ENCODE data around the gene UBE2N. TPM values are rescaled to one million over a fixed set of nuclear protein-coding genes. Genes with fewer than 3 reads are reported as not detected.

UBE2N gene
- total and polyA plus RNA-seq, 4 experiments from 2014 or later: 71.2 to 227 (median 136) TPM

DNA sequence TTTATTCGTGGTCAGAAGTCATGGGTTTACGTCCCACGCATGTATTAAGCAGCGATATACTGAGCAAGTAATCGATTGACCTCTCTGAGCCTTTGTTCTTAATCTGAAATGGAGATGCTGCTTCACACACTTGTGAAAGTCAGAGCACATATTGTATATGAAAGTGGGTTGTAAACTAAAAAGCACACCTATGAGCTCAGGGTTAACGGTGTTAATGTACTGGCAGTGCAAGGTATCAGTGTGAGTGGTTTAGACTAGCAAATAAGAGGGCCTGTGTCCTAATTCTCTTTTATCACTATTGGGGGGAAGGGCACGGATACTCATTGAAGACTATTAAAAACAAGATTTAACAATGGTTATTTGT, 26.2 kb upstream of the UBE2N start:
- Histone ChIP-seq H3K4me1 (ENCODE audit: insufficient read depth, low read length) (peaks cover 28% of the 10 kb centered on the region), H3K27me3 (ENCODE audit: insufficient read depth, low read length) (no peaks in the 10 kb centered on the region), H3K27ac (ENCODE audit: low read depth, low read length) (peak overlapping the region; percentile 82), H3K36me3 (ENCODE audit: insufficient read depth, low read length) (no peaks in the 10 kb centered on the region), H3K9me3 (ENCODE audit: control insufficient read depth in 1 of 2, low read length in 2 of 2) (no peaks in the 10 kb centered on the region), H3K4me3 (ENCODE audit: low read length in 2 of 2) (peak overlapping the region; percentile 72 to 81)
- CTCF ChIA-PET (ENCODE audit: partially characterized antibody): interaction anchor here (0.6 to 2.6 kb wide), 12 partner anchors 10 to 1750 kb away, joined by 3 to 13 read pairs (median 3); partner anchors contain the start of genes FGD6, UBE2N and VEZT
- Mint-ChIP-seq H3K27ac (peak overlapping the region; percentile 92 to 99 (median 96)), H3K4me3 (peak overlapping the region; percentile 88 to 95 (median 92)), H3K4me1 (peaks cover 24 to 38% (median 32%) of the 10 kb centered on the region in 4 donors), H3K36me3 (peaks cover 7 to 28% of the 10 kb centered on the region in 2 donors), H3K9me3 (peaks cover 0 to 1% (median 0%) of the 10 kb centered on the region in 8 donors), H3K27me3 (no peaks in the 10 kb centered on the region)
- DNase-seq: no peak
- intact Hi-C loops (cut with micrococcal nuclease): no loop called here
- POLR2A ChIA-PET (ENCODE audit: partially characterized antibody): interaction anchor here (0.9 to 3.1 kb wide), 6 partner anchors 9 to 209 kb away, joined by 3 to 22 read pairs (median 4); partner anchors contain the start of genes CRADD and UBE2N

DNA sequence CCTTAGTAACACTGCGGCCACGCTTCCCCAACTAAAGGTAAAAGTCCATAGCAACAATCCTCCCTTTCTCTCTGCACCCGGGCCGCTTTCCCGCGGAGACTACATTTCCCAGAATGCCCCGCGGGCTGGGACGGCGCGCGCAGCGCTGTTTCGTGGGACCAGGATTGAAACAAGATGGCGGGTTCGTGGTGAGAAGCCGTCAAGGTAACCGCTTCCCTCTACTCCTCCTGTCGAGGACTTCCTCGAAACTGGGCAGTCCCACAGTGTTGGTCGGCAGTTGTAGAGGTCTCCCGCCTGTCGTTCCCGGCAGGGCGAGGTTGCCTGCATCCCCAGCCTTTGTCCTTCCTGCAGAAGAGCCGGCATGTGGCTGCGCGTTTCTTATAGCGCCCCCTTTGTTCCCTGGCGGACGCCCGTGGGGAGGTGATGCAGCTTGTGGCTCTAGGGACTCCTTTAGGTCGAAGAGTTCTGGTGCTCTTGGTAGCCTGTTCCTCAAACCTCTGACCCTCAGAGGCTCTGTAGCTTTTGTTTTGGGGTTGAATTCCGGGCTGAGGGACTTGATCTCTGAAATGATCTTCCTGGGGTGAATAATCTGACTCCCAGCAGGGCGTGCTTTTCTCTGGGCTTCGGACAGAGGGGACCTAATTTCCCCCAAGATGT, 25.7 kb upstream of the UBE2N start, which contains the start of gene MRPL42:
TSS of gene MRPL42 (plus strand) at position 164 of the 657 bp plus-strand sequence. CDS start 1,772 bp downstream, outside the sequence.
- H3K9me3 Mint-ChIP-seq: peaks cover 0 to 1% (median 0%) of the 10 kb centered on the region in 8 donors
- Histone ChIP-seq H3K4me3 (ENCODE audit: low read length in 2 of 2) (peak within 1 kb of the TSS; percentile 72 to 81), H3K27ac (ENCODE audit: low read depth, low read length) (peak within 1 kb of the TSS; percentile 82), H3K4me1 (ENCODE audit: insufficient read depth, low read length) (peaks cover 28% of the 10 kb centered on the region), H3K27me3 (ENCODE audit: insufficient read depth, low read length) (no peaks in the 10 kb centered on the region), H3K36me3 (ENCODE audit: insufficient read depth, low read length) (no peaks in the 10 kb centered on the region), H3K9me3 (ENCODE audit: control insufficient read depth in 1 of 2, low read length in 2 of 2) (no peaks in the 10 kb centered on the region)
- POLR2A ChIA-PET (ENCODE audit: partially characterized antibody): interaction anchor here (0.9 to 3.1 kb wide), 6 partner anchors 9 to 209 kb away, joined by 3 to 22 read pairs (median 4); partner anchors contain the start of genes CRADD and UBE2N
- peak within 1 kb of the TSS; percentile 92 to 99 (median 96) for H3K27ac Mint-ChIP-seq
- intact Hi-C loops (cut with micrococcal nuclease): loop anchor here (1.0 kb wide), 5 partner anchors 19 to 992 kb away; partner anchors contain the start of genes CEP83 and CRADD
- no peaks in the 10 kb centered on the region for H3K27me3 Mint-ChIP-seq
- peak within 1 kb of the TSS; percentile 88 to 95 (median 92) for H3K4me3 Mint-ChIP-seq
- peaks cover 24 to 38% (median 32%) of the 10 kb centered on the region in 4 donors for H3K4me1 Mint-ChIP-seq
- CTCF ChIA-PET (ENCODE audit: partially characterized antibody): interaction anchor here (0.6 to 2.6 kb wide), 17 partner anchors 10 to 1750 kb away, joined by 3 to 13 read pairs (median 3); partner anchors contain the start of genes FGD6, UBE2N and VEZT
- H3K36me3 Mint-ChIP-seq: peaks cover 7 to 28% of the 10 kb centered on the region in 2 donors
- peak; percentile 91 to 96 (median 92) for DNase-seq

DNA sequence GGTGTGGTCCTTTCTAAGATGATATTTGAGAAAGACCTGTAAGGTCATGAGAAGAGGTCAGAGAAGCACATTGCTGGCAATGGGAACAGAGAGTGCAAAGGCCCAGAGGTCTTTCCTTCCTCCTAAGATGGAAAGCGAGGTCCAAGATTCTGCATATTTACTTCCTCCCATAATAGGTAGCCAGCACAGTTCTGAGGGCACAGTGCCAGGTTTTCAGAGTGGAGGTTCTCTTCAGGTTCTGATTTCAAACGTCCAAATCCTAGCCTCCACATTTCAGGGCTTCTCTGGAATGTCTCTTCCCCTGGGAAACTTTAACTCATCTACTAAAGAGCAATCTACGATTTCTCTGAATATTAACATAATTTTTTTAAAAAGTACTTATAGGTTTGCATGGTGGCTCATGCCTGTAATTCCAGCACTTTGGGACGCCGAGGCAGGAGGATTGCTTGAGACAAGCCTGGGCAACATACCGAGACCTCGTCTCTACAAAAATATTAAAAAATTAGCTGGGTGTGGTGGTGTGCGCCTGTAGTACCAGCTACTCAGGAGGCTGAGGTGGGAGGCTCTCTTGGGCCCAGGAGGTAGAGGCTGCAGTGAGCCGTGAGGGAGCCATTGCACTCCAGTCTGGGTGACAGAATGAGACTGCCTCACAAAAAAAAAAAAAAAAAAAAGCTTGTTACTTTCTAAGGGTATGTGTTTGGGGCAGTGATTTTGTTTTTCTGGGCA, 25.0 kb upstream of the UBE2N start:
- H3K27ac Mint-ChIP-seq: peak overlapping the region; percentile 92 to 99 (median 96)
- H3K27me3 ChIP-seq (ENCODE audit: insufficient read depth, low read length): no peaks in the 10 kb centered on the region
- ChIA-PET CTCF (ENCODE audit: partially characterized antibody) (interaction anchor here (0.6 to 2.6 kb wide), 11 partner anchors 10 to 636 kb away, joined by 3 to 13 read pairs (median 3); partner anchors contain the start of gene UBE2N), POLR2A (ENCODE audit: partially characterized antibody) (interaction anchor here (1.3 to 3.1 kb wide), 4 partner anchors 8 to 210 kb away, joined by 3 to 22 read pairs (median 5); partner anchors contain the start of genes CRADD and UBE2N)
- H3K27me3 Mint-ChIP-seq: no peaks in the 10 kb centered on the region
- H3K27ac ChIP-seq (ENCODE audit: low read depth, low read length): peak overlapping the region; percentile 82
- H3K4me3 Mint-ChIP-seq: peak overlapping the region; percentile 88 to 95 (median 92)
- peaks cover 0 to 1% (median 0%) of the 10 kb centered on the region in 8 donors for H3K9me3 Mint-ChIP-seq
- peaks cover 28% of the 10 kb centered on the region for H3K4me1 ChIP-seq (ENCODE audit: insufficient read depth, low read length)
- DNase-seq: no peak
- peaks cover 7 to 25% of the 10 kb centered on the region in 2 donors for H3K36me3 Mint-ChIP-seq
- intact Hi-C loops (cut with micrococcal nuclease): loop anchor here (1.0 kb wide), 5 partner anchors 18 to 993 kb away; partner anchors contain the start of genes CEP83 and CRADD
- H3K4me1 Mint-ChIP-seq: peaks cover 24 to 38% (median 32%) of the 10 kb centered on the region in 4 donors
- H3K36me3 ChIP-seq (ENCODE audit: insufficient read depth, low read length): no peaks in the 10 kb centered on the region
- no peaks in the 10 kb centered on the region for H3K9me3 ChIP-seq (ENCODE audit: control insufficient read depth in 1 of 2, low read length in 2 of 2)
- peak overlapping the region in 1 of 2 donors; percentile 81 for H3K4me3 ChIP-seq (ENCODE audit: low read length in 2 of 2)

DNA sequence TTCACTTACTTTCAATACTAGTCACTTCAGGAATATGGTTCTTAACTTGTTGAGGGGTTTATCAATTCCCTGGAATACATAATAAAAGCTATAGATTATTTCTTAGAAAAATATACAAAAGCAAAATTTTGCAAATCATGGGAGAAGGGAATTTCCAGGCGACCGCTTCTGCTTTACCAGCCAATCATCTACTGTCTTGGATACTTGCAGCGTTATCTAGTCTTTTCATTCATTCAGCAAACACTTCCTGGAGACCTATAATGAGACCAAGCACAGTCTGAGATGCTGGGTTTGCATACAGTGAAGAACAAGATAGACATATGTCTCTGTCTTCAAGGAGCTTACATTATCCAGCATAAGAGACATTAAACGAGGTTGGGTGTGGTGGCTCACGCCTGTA, 24.1 kb upstream of the UBE2N start:
- ChIA-PET CTCF (ENCODE audit: partially characterized antibody) (interaction anchor here (0.6 to 2.6 kb wide), 3 partner anchors 11 to 1750 kb away, joined by 3 to 9 read pairs (median 3); no protein-coding TSS in a partner anchor), POLR2A (ENCODE audit: partially characterized antibody) (interaction anchor here (3.1 kb wide), 1 partner anchor 24 kb away, joined by 22 read pairs; the partner anchor contains the start of gene UBE2N)
- Histone ChIP-seq H3K27me3 (ENCODE audit: insufficient read depth, low read length) (no peaks in the 10 kb centered on the region), H3K27ac (ENCODE audit: low read depth, low read length) (no peak overlapping the region), H3K4me3 (ENCODE audit: low read length in 2 of 2) (no peak overlapping the region), H3K9me3 (ENCODE audit: control insufficient read depth in 1 of 2, low read length in 2 of 2) (no peaks in the 10 kb centered on the region), H3K36me3 (ENCODE audit: insufficient read depth, low read length) (no peaks in the 10 kb centered on the region), H3K4me1 (ENCODE audit: insufficient read depth, low read length) (peaks cover 28% of the 10 kb centered on the region)
- peak overlapping the region in 3 of 7 donors; percentile 42 to 71 (median 53) for H3K27ac Mint-ChIP-seq
- peaks cover 0 to 1% (median 0%) of the 10 kb centered on the region in 8 donors for H3K9me3 Mint-ChIP-seq
- H3K4me3 Mint-ChIP-seq: peak overlapping the region in 5 of 8 donors; percentile 21 to 71 (median 56)
- intact Hi-C loops (cut with micrococcal nuclease): no loop called here
- peaks cover 23 to 37% (median 31%) of the 10 kb centered on the region in 4 donors for H3K4me1 Mint-ChIP-seq
- DNase-seq: no peak
- H3K27me3 Mint-ChIP-seq: no peaks in the 10 kb centered on the region
- H3K36me3 Mint-ChIP-seq: peaks cover 6 to 19% of the 10 kb centered on the region in 2 donors

DNA sequence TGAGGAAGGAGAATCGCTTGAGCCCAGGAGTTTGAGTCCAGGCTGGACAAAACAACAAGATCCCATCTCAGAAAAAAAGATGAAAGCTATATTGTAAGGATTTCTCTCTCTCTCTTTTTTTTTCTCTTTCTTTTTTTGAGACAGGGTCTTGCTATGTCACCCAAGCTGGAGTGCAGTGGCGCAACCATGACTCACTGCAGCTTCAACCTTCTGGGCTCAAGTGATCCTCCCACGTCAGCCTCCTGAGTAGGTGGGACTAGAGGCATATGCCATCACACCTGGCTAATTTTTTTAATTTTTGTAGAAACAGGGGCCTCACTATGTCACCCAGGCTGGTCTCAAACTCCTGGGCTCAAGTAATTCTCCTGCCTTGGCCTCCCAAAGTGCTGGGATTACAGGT, 19.8 kb upstream of the UBE2N start:
- Histone ChIP-seq H3K4me1 (ENCODE audit: insufficient read depth, low read length) (no peaks in the 10 kb centered on the region), H3K36me3 (ENCODE audit: insufficient read depth, low read length) (no peaks in the 10 kb centered on the region), H3K4me3 (ENCODE audit: low read length in 2 of 2) (no peak overlapping the region), H3K27ac (ENCODE audit: low read depth, low read length) (no peak overlapping the region), H3K27me3 (ENCODE audit: insufficient read depth, low read length) (no peaks in the 10 kb centered on the region), H3K9me3 (ENCODE audit: control insufficient read depth in 1 of 2, low read length in 2 of 2) (no peaks in the 10 kb centered on the region)
- Mint-ChIP-seq H3K36me3 (no peaks in the 10 kb centered on the region), H3K4me1 (peaks cover 0 to 2% (median 0%) of the 10 kb centered on the region in 4 donors), H3K4me3 (no peak overlapping the region), H3K27me3 (peaks cover 0 to 3% of the 10 kb centered on the region in 2 donors), H3K9me3 (peaks cover 0 to 1% (median 0%) of the 10 kb centered on the region in 8 donors), H3K27ac (peak overlapping the region in 1 of 7 donors; percentile 15)
- ChIA-PET CTCF (ENCODE audit: partially characterized antibody) (interaction anchor here (0.7 kb wide), 1 partner anchor 362 kb away, joined by 3 read pairs; no protein-coding TSS in a partner anchor), POLR2A (ENCODE audit: partially characterized antibody) (no interaction called here)
- intact Hi-C loops (cut with micrococcal nuclease): no loop called here
- no peak for DNase-seq

DNA sequence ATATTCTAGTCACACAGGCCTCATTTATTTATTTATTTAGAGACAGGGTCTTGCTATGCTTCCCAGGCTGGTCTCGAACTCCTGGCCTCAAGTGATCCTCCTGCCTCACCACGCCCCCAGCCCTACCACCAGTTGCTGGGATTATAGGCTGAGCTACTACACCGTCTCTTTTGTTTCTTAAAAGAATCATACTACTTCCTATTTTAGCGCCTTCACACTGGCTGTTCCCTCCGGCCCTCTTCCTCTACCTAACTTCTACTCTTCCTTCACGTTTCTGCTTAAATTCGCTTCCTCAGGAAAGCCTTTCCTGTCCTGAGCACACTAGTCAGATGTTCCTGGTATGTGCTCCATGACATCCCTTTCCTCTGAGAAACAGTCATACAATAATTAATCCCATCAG, 19.2 kb upstream of the UBE2N start:
- intact Hi-C loops (cut with micrococcal nuclease): no loop called here
- DNase-seq: no peak
- Histone ChIP-seq H3K4me1 (ENCODE audit: insufficient read depth, low read length) (no peaks in the 10 kb centered on the region), H3K27me3 (ENCODE audit: insufficient read depth, low read length) (no peaks in the 10 kb centered on the region), H3K4me3 (ENCODE audit: low read length in 2 of 2) (no peak overlapping the region), H3K27ac (ENCODE audit: low read depth, low read length) (no peak overlapping the region), H3K9me3 (ENCODE audit: control insufficient read depth in 1 of 2, low read length in 2 of 2) (no peaks in the 10 kb centered on the region), H3K36me3 (ENCODE audit: insufficient read depth, low read length) (no peaks in the 10 kb centered on the region)
- Mint-ChIP-seq H3K27me3 (peaks cover 0 to 3% of the 10 kb centered on the region in 2 donors), H3K4me1 (peaks cover 0 to 2% (median 0%) of the 10 kb centered on the region in 4 donors), H3K9me3 (peaks cover 0 to 2% (median 0%) of the 10 kb centered on the region in 8 donors), H3K36me3 (no peaks in the 10 kb centered on the region), H3K27ac (no peak overlapping the region), H3K4me3 (no peak overlapping the region)
- ChIA-PET CTCF (ENCODE audit: partially characterized antibody) (no interaction called here), POLR2A (ENCODE audit: partially characterized antibody) (no interaction called here)

Data from CD4-positive, alpha-beta memory T cell (primary cell).